Adrenal gland (tissue), 5 donors: Measurements from ENCODE around the gene MRM1.

ENCODE experiments used
- POLR2A ChIP-seq, 2 donors: fragments of 450-650 bp; IDR thresholded peaks; one replicate each; pipeline ENCODE4 v1.6.1; 2017; ENCODE audit warnings: antibody characterized with exemption in 2 of 2, mild to moderate bottlenecking in 2 of 2, moderate library complexity in 1 of 2
- TF ChIP-seq, protein P1 (sequence below), 6 experiments: fragments of 450-650 bp in 4 of 6; fragments of 200-600 bp in 2 of 6; sonication (generic) in 1 of 6; IDR thresholded peaks; 1 replicate in 5 of 6; 2 replicates in 1 of 6; pipeline versions ENCODE4 v1.5.1 to v1.8.0; 2016 to 2021; ENCODE audit warnings: antibody characterized with exemption in 6 of 6, mild to moderate bottlenecking in 2 of 6, moderate library complexity in 1 of 6
- donor health status: DM: no; HTN: no; CAD: no.

DNA sequence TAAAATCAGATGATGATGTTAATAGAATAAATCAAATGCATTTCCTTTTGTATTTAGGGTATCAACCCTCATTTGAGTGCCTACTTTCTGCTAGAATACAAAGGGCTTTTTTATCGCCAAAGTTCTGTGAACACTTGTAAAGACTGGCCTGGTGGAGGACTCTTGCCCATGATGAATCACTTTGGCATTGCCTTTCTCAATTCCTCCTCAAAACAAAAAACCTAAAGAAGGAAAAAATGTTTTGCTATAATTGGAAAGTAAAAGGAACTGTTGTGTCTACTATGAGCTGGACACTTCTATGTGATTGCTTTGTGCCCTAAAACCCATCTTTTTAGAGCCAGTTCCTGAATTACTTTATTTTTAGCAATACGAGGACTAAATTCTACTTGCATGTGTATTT is 22.7 kb upstream of the MRM1 start:
- TF ChIP-seq, protein P1, sequence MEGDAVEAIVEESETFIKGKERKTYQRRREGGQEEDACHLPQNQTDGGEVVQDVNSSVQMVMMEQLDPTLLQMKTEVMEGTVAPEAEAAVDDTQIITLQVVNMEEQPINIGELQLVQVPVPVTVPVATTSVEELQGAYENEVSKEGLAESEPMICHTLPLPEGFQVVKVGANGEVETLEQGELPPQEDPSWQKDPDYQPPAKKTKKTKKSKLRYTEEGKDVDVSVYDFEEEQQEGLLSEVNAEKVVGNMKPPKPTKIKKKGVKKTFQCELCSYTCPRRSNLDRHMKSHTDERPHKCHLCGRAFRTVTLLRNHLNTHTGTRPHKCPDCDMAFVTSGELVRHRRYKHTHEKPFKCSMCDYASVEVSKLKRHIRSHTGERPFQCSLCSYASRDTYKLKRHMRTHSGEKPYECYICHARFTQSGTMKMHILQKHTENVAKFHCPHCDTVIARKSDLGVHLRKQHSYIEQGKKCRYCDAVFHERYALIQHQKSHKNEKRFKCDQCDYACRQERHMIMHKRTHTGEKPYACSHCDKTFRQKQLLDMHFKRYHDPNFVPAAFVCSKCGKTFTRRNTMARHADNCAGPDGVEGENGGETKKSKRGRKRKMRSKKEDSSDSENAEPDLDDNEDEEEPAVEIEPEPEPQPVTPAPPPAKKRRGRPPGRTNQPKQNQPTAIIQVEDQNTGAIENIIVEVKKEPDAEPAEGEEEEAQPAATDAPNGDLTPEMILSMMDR (IDR thresholded peaks at IDR 0.05): no peak
- no peak for TF ChIP-seq POLR2A (IDR thresholded peaks at IDR 0.05)
